Germinal center (tissue), 1 donor: Measurements from ENCODE around the gene PMPCA.

Experiments
- DNase-seq: peaks from one replicate; pipeline ENCODE4 v3.0.0; 2012; ENCODE audit warnings: mixed read lengths, low spot score

PMPCA gene

DNA sequence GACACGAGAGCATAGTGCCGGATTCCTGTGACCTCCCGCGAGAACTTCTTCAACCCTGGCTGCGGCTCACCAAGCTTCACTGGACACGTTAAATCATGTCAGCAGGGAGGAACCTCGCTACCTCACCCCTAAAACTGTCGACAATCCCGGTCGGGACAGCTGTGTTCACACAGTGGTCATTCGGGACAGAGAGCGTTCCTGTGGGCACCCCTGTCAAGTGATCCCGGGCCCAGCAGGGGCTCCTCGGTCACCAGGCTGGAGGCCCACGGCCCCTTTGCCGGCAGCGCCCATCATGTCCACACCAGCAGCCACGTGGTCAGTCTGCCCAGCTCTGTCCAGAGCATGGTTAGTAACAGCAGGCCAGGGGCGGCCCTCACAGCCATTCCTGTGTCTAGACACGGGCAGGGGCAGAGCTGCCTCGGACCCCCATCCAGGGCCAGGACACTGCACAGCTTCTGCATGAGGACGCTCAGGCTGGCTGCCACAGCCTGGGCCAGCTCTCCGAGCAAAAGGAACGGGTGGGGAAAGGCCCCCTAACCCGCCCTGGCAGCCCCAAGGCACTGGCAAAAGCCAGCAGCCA is 25.7 kb downstream of the PMPCA start:
- DNase-seq: no peak

DNA sequence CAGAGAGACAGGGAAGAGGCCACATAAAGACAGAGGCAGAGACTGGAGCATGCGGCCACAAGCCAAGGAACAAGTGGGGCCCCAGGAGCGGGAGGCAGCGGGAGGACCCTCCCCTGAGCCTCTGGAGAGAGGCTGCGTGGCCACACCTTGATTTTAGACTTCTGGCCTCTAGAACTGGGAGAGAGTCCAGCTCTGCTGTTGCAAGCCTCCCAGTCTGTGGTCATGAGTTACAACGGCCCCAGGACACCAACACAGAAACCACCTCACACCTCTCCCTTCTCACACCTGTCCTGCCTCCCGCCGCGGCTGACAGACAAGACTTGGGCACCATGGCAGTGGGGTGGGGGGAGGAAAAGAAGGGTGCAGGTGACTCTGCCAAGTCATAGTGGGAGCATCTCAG is 27.0 kb downstream of the PMPCA start:
- no peak for DNase-seq

DNA sequence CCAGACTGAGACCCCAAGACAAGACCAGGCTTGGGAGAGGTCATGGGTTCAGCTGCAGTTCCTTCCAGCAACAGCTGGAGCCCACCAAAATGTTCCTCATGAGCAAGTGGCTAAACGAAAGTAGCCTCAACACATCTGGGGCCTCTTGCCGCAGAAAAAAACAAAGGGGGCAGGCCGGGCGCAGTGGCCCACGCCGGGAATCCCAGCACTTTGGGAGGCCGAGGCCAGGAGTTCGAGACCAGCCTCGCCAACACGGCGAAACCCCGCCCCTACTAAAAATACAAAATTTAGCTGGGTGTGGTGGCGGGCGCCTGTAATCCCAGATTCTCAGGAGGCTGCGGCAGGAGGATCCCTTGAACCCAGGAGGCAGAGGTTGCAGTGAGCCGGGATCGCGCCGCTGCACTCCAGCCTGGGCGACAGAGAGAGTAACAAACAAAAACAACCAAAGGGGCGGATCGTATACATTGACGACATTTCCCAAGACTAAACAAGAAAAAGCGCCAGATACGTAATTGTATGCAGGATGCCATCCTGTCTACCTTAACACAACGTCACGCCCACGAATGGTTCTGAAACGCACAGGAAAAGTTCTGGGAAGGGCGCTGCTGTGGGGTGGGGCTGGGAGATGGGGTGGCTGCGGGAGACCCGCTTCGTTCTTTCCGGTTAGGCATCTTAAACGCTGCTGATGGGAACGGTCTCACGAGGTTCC is 27.5 kb downstream of the PMPCA start:
- DNase-seq: no peak

DNA sequence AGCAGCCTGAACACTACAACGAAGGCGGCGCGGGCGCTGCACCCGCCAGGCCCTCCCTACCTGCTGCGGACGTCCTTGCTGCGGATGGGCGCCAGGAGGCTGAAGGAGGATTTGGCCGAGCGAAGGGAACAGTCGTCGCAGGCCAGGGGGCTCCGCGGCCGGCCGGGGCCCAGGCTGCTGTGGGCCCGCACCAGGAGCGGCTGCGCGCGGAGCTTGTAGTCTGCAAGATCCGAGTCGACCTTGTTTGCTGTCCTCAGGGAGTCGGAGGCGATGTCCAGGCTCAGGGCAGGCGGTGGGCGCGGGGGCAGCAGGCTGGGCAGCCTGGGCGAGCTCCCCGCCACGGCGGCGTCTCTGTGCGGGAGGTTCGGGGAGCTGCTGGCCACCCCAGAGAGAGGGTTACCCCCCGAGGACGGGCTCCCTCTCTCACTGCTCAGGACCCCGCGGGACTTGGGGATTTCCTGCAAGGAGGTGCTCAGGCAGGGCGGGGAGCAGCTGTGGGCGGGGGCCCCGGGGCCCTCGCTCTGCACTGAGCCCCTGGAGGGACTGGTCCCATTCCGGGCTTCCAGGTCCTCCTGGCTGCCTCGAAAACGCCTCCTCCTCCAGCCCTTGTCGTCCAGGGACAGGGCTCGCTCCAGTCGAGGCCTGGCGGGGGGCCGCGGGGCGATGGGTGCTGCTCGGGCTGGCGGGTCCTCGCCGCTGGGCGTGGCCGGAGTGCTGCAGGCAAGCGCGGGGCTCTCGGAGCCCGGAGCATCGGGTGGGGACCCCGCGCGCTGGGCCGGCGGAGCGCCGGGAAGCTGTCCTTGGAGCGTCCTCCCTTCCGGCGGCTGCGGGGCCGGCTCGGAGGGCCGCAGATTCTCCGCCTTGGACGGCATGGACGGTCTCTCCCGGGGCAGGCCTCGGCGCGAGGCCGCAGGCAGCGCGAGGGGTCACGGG is 28.4 kb downstream of the PMPCA start:
- DNase-seq: peak; percentile 73

DNA sequence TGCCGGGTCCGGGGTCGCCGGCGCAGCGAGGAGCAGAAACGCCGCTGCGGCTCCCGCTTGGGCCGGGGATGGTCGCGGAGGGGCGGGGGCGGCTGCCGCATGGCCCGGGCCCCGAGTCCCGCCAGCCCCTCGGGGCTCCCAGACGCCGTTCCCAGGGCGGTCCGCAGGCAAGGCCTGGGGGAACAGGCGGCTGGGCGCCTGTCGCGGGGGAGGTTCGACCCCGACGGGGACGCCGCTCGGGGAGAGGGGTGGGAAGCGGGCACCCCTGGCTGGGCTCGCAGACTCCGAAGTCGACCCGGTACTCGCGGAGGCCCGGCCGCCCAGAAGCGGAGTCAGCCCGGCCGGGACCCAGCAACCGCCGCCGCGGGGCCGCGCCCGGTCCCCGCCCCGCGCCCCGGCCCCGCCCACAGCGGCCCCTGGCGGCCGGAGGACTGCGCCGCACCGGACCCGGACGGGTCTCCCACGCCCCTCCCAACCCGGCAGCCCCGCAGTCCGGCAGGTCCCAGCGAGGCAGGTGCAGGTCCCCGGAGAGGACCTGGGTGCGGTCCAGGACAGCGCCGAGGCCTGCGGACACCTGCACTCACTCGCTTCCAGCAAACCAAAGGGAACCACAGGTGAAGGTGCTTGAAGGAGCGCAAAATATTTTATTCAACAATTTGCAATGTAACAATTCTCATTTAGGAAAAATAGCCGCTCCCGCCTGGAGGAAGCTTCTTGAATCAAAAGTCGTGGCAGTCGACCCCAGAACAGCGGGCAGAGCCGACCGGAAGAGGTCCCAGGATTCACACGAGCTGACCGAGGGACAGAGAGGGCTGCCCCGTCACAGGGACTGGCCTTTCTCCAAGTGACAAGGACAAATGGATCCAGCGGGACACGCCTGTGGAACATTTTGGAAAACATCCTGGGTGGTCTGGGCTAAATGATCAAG is 29.3 kb downstream of the PMPCA start, which contains the start of gene INPP5E:
TSS of gene INPP5E (minus strand) at position 365 of the 928 bp plus-strand sequence. CDS start 426 bp downstream, outside the sequence.
- peak; percentile 93 for DNase-seq

DNA sequence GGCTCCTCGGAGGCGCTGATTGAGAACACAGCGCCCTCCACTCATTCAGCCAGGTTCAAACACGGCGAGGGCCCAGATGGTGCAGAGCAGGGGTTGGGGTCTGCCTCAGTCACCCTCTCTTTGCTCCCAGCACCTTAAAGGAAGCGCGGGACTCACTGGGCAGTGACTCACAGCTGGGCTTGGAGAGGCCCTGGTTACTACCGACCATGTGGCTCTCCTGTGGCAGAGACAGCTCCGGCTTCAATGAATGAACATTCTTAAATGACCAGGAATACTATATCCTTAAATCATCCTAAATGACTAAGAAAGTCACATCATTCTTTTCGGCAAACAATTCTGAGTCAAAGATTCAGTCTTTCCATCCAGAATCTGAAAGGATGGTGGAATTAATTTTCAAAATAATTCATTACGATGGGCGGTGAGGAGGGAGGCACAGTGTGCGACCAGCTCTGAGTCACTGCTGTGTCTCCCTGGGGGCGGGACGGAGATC is 30.8 kb downstream of the PMPCA start:
- no peak for DNase-seq

DNA sequence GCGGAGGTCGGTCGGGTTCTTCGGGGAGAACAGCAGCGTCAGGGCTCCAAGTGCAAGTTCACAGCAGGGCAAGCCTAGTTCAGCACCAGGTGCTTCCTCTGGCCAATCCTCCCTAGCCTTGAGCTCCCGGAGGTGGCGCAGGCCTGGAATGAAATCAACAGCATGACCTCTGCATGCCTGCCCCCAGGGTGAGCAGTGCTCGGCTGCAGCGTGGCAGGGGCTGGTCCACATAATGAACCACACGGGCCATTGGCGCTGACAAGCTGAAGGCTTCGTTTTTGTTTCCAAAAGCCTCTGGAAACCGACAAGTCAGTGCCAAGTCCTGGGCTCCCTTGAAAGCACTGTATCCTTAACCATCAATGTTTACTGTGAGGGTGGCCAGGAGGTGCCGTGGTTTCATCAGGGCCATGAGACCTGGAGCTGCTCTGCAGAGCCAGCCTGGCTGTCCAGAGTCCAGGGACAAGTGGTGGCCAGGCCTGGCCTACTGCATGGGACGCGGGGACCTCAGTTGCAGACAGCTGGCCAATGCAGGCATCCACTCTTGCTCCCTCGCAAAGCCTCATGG is 31.3 kb downstream of the PMPCA start:
- no peak for DNase-seq

DNA sequence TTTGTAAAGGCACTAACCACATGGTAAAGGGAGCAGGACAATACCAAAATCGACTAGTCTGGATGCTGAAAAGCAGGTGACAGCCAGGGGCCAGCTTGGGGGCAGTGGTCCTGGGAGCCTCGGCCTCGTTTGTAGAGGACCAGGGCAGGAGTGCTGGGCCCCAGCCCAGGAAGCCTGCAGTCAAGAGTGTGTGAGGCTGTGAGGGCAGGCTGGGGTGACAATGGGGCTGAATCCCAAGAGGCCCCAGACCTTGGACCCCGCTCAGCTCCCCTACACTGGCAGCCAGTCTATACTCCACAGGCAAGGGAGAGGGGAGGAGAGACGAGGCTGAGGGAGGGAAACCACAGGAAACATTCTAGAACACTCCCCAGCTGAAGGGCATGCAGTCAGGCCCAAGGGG is 31.8 kb downstream of the PMPCA start:
- no peak for DNase-seq

DNA sequence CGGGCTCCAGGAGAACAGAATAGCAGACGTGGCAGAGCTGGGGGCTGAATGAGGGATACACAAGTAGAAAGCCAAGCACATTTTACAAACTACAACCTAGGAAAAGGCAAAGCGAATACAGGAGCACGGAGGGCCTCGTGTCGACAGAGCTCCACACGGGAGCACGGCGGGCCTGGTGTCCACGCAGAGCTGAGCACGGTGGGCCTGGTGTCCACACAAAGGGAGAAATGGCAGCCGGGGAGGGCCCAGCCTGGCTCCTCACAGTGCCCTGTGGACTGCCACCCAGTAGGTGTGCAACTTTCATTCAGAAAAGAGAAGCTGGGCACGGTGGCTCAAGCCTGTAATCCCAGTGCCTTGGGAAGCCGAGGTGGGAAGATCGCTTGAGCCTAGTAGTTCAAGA is 32.6 kb downstream of the PMPCA start:
- DNase-seq: no peak

DNA sequence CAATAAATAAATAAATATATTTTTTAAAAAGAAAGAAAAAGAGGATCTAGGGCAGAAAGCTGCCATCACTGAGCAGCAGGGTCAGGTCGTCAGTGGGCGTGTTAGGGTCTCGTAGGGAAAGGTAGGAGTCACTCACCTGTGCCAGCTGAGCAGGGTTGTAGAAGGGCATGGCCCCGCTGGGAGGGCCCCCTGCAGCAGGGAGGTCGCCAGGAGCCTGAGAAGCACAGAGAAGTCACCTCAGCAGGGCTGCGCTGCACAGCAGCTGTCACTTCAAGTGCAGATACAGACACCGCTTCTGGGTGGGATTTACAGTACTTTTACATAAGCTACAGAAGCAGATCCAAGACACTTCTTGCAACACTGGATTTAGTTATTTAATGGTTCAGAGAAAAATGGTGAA is 33.2 kb downstream of the PMPCA start:
- no peak for DNase-seq

DNA sequence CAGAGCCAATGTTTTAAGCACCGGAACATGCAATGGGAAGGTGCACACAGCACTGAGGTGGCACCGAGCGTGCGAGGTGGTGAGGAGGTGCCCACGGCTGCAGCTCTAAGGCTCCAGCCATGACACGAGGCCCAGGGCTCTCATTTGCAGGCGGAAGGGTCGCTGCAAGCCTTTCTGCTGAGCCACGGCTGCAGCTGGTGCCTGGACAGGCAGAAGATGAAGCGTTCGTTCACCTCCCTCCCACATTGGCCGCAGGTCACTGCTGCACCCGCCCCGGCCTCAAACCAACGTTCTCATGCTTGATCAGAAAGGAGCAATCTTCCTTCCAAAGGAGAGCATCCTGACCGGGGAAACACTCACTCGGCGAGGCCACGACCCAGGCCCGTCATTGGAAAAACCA is 33.6 kb downstream of the PMPCA start:
- no peak for DNase-seq

DNA sequence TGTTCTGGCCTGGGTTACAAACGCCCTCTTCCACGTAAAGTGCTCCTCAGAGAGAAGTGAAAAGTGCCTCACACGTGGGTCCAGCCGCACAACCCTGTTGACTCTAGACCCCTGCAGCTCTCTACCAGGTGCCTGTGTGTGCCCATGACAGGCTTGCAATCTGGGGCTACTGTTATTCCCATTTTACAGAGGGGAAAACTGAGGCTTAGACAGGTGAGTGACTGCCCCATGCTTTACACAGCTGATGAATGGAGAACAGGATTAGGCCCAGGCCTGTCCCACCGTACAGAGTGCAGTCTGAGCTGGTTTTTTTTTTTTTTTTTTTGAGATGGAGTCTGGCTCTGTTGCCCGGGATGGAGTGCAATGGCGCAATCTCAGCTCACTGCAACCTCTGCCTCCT is 35.3 kb downstream of the PMPCA start:
- no peak for DNase-seq

DNA sequence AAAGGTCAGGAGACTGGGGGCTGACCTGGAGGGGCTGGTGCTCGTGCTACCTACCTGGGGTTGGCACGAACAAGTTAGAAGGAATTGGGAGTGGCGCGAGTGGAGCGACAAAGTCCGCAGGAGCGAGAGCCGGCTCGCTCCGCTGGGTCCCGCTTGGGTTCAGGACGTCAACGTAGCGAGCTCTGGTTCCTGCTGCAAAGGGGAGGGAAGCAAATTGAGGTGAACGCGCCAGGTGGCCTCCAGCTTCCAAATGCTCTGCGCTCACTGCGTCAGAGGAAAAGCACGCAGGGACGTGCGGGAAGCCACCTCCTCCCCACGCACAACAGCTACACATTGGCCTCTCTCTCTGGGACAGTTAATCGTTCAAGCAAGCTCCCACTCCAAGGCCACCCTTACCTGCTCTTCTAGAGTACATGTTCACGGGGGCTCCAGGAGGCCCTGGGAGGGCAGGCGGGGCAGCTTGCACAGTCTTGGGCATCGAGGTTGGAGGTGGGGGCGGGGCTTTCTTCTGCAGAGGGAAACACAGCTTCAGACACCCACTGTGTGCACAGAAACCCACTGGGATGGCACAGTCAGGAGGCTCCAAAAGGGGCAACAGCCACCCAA is 36.8 kb downstream of the PMPCA start:
- no peak for DNase-seq

DNA sequence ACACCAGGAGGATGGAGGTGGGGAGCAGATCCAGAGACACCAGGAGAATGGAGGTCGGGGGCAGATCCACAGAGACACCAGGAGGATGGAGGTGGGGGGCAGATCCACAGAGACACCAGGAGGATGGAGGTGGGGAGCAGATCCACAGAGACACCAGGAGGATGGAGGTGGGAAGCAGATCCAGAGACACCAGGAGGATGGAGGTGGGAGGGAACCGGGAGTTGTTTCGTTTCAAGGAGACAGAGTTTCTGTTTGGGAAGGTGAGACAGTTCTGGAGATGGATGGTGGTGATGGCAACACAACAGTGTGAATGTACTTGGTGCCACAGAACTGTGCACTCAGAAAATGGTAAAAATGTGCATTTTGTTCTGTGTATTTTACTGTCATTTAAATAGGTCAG is 38.2 kb downstream of the PMPCA start:
- no peak for DNase-seq

DNA sequence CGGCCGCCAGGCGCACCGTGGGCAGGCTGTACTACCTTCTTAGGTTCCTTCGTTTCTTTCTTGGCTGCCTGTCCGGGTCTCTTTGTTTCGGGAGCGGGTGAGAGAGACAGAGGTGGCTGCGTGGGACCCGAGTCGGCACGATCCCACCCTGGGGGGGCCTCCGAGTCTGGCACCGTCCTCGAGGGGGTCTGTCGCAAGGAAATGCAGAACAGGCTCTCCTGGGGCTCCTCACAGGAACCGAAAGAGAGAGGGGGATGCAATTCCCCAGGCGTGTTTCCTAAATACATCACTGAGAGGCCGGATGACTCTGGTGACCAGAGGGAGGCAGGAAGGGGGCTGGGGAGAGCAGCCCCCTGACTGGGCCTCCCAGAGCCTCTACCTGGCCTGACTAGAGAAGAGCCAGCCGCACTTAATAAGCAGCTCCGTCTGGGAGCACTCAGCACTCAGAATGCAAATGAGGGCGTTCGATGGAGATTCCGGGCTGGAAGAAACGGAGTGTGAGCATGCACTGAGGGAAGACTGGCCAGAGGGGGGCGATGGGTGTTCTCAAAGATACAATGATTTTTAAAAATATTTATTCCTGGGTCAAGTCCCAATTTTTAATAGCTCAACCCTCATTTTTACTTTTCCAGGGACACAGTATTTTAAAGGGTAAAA is 40.9 kb downstream of the PMPCA start:
- no peak for DNase-seq

DNA sequence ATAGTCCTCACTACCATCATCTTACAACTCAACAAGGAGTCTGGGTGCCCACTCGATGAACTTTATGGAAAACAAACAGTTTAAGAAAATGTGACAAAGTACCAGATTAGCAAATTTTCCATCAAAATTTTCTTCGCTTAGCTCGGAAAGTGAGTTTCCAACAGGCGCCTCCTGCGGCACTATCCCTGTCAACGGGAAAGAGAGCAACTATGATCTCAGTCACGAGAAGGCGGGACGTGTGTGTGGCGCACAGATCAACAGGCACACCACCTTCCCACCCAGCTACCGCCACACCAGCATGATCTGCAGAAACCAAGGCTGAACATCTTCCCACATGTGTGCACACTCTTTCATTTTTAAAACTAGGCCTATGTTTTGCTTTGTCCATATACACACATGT is 42.9 kb downstream of the PMPCA start:
- DNase-seq: no peak

DNA sequence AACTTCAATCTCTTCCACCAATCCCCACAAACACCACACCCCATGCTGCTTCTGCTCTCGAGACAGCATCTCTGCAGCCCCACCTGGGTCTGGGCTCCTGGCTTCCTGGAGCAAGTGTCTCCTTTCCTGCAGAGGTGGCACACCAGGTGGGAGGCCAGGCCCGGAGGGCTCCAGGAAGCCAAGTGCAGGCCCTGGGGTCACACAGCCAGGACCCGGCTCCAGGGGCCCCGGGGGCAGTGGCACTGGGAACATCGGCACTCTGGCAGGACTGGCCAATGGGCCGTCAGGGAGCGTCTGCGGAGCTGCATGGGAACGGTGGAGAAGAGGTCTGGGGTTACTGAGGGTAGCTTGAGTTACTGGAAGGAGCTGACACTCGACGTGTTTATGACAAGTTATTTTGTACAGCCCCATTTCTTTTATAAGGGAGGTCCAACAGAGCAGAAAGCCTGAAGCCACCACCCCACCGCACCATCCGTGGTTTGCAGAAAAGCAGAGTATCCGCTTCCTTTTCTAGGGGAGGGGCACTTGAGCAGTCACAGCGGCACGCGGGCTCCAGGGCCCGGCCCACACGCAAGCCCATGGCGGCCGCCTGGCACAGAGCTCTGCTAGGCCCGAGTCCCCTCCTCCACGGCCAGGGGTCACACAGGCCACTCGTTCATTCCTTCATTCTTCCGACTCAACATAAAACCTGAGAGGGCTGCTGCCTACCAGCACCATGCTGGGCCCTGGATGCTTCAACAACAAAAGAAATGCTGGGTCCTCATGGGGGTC is 43.8 kb downstream of the PMPCA start:
- DNase-seq: no peak

DNA sequence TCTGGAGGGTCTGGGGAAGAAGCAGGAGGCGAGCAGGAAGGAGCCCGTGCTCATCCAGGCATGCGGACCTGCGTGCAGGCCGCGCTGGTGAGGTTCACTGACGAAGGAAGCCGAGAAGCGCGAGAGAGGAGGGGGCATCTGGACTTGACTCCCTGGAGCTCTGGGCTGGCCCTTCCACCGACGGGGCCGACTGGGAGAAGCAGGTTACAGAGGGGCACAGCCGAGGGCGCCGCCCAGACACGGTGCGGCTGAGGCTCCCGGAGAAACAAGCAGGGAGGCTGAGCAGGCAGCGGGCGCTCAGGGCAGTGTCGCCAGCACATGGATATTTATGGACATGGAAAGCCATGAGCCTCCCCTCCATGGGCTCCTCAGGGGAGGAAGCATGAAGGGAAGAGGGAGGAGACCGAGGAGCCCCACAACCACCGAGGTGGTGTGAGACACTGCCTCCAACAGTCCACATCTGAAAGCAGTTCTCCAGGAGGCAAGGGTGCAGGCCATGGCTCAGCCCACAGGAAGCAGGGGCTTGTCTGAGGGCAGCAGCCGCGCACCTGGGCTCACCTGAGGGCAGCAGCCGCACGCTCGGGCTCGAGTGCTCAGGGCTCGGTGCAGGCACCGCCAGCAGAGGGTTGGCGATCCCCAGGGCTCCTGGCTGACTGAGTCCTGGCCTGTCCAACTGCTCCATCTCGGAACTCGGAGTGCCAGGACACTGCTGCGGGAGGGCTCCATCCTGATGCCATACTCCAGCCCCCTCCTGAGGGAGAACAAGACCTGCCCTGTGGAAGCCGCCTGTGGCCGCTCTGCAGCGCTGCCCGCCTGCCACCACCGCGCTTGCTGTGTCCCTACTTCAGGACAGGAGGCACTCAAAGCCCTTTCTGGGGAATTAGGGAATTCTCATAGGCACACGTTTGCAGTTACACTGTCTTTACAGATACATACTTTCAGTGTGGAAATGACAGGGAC is 44.9 kb downstream of the PMPCA start:
- no peak for DNase-seq
